ENCODE results near the gene CPNE5. TPM values are rescaled to one million over a fixed set of nuclear protein-coding genes. Genes with fewer than 3 reads are reported as not detected.

Gene CPNE5
- total RNA-seq, 6 experiments from 2014 or later, result 0.12 to 0.37 (median 0.26) TPM; not detected in 2

DNA sequence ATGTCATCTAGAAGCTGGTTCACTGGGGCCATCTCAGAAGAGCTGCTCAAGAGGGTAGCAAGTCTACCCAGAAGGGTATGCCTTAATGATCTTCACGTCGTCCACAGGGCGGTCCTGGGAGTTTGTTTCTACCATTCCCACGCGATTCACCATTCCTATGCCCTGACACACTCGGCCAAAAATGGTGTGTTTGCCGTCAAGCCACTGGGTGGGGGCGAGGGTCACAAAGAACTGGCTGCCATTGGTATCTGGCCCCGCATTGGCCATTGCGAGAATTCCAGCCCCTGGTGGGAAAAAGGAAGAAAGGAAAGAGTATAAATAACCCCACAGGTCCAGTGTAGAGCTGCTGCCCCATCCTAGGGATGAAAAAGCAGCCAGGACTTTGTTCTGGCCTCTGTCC lies 16.5 kb upstream of the CPNE5 start:
- Mint-ChIP-seq H3K9me3 (peaks cover 4% of the 10 kb centered on the region; the same call in 1 of the 2 replicates), H3K4me1 (ENCODE audit: low read depth) (peaks cover 86% of the 10 kb centered on the region), H3K4me3 (no peak overlapping the region), H3K27me3 (ENCODE audit: insufficient read depth) (peaks cover 2% of the 10 kb centered on the region; the same call in 1 of the 2 replicates), H3K36me3 (ENCODE audit: low read depth) (peaks cover 55% of the 10 kb centered on the region), H3K27ac (no peak overlapping the region)
- no peak for DNase-seq
- TF ChIP-seq, protein P1, sequence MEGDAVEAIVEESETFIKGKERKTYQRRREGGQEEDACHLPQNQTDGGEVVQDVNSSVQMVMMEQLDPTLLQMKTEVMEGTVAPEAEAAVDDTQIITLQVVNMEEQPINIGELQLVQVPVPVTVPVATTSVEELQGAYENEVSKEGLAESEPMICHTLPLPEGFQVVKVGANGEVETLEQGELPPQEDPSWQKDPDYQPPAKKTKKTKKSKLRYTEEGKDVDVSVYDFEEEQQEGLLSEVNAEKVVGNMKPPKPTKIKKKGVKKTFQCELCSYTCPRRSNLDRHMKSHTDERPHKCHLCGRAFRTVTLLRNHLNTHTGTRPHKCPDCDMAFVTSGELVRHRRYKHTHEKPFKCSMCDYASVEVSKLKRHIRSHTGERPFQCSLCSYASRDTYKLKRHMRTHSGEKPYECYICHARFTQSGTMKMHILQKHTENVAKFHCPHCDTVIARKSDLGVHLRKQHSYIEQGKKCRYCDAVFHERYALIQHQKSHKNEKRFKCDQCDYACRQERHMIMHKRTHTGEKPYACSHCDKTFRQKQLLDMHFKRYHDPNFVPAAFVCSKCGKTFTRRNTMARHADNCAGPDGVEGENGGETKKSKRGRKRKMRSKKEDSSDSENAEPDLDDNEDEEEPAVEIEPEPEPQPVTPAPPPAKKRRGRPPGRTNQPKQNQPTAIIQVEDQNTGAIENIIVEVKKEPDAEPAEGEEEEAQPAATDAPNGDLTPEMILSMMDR (IDR thresholded peaks at IDR 0.05), result no peak

DNA sequence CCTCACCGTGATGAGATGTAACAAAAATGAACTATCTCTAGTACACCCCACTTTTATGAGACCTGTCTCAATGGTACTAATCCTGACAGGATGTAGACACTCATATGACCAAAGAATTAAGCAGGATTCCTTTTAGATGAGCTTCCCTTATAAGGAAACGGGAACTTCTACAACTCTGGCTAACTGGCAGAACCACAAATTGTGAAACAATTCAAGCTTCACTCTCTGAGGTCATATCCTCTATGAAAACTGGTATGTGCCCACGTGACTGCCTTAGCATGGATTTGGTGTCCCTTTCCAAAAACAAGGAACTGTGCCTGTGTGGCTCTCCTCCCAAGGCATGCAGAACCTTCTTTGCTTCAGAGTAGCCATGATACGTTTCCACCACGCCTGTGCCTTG lies 14.1 kb upstream of the CPNE5 start:
- Mint-ChIP-seq H3K4me1 (ENCODE audit: low read depth) (peaks cover 80% of the 10 kb centered on the region), H3K27ac (peak overlapping the region; percentile 99), H3K9me3 (peaks cover 9% of the 10 kb centered on the region), H3K36me3 (ENCODE audit: low read depth) (peaks cover 55% of the 10 kb centered on the region), H3K27me3 (ENCODE audit: insufficient read depth) (no peaks in the 10 kb centered on the region), H3K4me3 (peak overlapping the region; percentile 72)
- TF ChIP-seq, protein P1 (IDR thresholded peaks at IDR 0.05), result no peak
- DNase-seq, result peak; percentile 92

DNA sequence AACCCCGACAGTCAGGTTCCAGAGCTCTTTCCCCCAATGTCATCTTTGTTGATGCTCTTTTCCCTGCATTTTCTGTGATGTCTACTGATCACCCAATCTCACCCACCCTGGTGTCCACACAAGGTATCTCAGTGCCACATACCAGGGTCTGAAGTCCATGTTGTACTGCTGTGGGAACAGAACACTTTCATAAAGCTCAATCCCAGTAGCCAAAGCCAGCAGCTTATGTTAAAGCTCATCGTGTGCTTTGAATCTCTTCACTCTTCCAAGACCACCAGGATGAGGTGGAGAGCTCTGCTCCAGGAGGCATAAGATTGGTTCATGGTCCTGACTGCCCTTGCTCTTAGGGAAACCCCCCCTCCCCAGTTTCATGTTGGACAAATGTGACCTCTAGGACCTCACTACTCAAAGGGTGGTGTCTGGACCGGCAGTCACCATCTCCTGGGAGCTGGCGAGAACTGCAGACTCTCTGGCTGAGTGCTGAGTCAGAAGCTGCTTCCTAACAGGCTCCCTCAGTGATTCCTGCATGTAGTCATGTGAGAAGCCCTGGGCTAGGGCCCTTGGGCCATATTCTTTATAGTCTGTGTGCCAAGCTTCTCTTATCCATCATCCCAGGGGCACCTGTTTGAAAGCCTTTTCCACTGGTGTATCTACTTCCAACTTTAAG lies 13.4 kb upstream of the CPNE5 start:
- DNase-seq, result peak; percentile 86
- Mint-ChIP-seq H3K4me1 (ENCODE audit: low read depth) (peaks cover 79% of the 10 kb centered on the region), H3K36me3 (ENCODE audit: low read depth) (peaks cover 55% of the 10 kb centered on the region), H3K27ac (peak overlapping the region; percentile 99), H3K9me3 (peaks cover 9% of the 10 kb centered on the region), H3K4me3 (peak overlapping the region; percentile 72), H3K27me3 (ENCODE audit: insufficient read depth) (peaks cover 2% of the 10 kb centered on the region; the same call in 1 of the 2 replicates)
- TF ChIP-seq, protein P1 (IDR thresholded peaks at IDR 0.05), result peak; percentile 45

DNA sequence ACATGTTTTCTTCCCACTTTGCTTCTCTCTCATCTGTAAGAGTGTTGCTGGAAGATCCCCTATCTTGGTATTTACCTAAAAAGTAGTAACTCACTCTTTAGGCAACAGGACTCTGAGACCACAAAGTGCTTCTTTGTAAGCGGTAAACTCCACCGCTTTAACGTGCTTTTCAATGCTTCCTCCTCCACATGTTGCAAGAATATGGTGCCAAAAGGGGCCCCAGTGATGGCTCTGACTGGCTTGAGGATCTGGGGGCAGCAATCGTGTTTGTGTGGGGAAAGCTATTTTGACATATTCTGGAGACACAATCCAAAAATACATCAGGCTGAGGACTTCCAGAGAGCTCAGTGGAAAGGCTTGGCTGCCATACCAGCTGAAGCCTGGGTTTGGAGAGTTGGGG lies 12.4 kb upstream of the CPNE5 start:
- H3K9me3 Mint-ChIP-seq, result peaks cover 9% of the 10 kb centered on the region
- peaks cover 50% of the 10 kb centered on the region for H3K36me3 Mint-ChIP-seq (ENCODE audit: low read depth)
- DNase-seq, result no peak
- TF ChIP-seq, protein P1 (IDR thresholded peaks at IDR 0.05), result no peak
- peaks cover 73% of the 10 kb centered on the region for H3K4me1 Mint-ChIP-seq (ENCODE audit: low read depth)
- peak overlapping the region; percentile 99 for H3K27ac Mint-ChIP-seq
- peaks cover 2% of the 10 kb centered on the region; the same call in 1 of the 2 replicates for H3K27me3 Mint-ChIP-seq (ENCODE audit: insufficient read depth)
- H3K4me3 Mint-ChIP-seq, result no peak overlapping the region

DNA sequence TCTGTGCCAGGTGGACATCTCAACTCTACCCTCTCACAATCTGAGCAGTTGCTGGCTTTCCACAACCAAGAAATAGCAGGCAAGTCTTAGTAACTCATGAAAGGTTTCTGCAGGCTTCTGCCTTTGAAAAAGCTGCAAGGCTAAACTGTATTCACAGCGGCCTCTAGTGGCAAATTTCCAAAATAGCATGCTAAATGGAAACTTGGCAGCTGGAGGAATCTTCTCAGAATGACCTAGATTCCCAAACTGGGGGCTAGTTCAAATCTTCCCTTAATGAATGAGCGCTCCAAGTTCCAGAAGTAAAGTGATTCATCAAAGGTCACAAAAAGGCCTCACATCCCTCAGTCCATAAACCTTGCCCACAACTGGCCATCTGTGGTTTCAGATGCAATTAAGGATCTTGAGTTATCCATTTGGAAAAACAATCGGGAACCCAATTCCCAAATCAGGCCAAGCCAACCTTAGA lies 11.9 kb upstream of the CPNE5 start:
- TF ChIP-seq, protein P1 (IDR thresholded peaks at IDR 0.05), result peak; percentile 94
- H3K4me1 Mint-ChIP-seq (ENCODE audit: low read depth), result peaks cover 69% of the 10 kb centered on the region
- no peak overlapping the region for H3K4me3 Mint-ChIP-seq
- peaks cover 2% of the 10 kb centered on the region; the same call in 1 of the 2 replicates for H3K27me3 Mint-ChIP-seq (ENCODE audit: insufficient read depth)
- H3K9me3 Mint-ChIP-seq, result peaks cover 9% of the 10 kb centered on the region
- peaks cover 46% of the 10 kb centered on the region for H3K36me3 Mint-ChIP-seq (ENCODE audit: low read depth)
- peak overlapping the region; percentile 99; the same call in 1 of the 2 replicates for H3K27ac Mint-ChIP-seq
- peak; percentile 87 for DNase-seq
